Measurements from ENCODE around the gene DUSP22. TPM values are rescaled to one million over a fixed set of nuclear protein-coding genes. Genes with fewer than 3 reads are reported as not detected.

DUSP22 gene
- total RNA-seq, 4 donors from 2014 or later, result 67.0 to 97.3 (median 78.0) TPM

- H3K4me3 ChIP-seq, result no peak overlapping the region
- WGBS, 2 donors (ENCODE audit: low coverage in 1 of 2), result 62 to 63% methylated on average over 2 of the region's 2 CpGs
Observed at GRCh38 chr6:310671-311070, 18.4 kb downstream of the DUSP22 start.

GRCh38 chr6:311679-312220, 19.5 kb downstream of the DUSP22 start:
- no peak for ATAC-seq
- Histone ChIP-seq H3K27ac (no peak overlapping the region), H3K36me3 (peaks cover 0 to 7% of the 10 kb centered on the region in 2 donors), H3K27me3 (no peaks in the 10 kb centered on the region), H3K4me1 (peaks cover 0 to 24% (median 3%) of the 10 kb centered on the region in 3 donors), H3K4me3 (no peak overlapping the region), H3K9me3 (no peaks in the 10 kb centered on the region)
- 77 to 80% methylated on average over 17 of the region's 17 CpGs for WGBS, 2 donors (ENCODE audit: low coverage in 1 of 2)
- TF ChIP-seq POLR2A (IDR thresholded peaks at IDR 0.05) (no peak), POLR2AphosphoS5 (IDR thresholded peaks at IDR 0.05) (no peak), EP300 (IDR thresholded peaks at IDR 0.05) (no peak), CTCF (IDR thresholded peaks at IDR 0.05) (no peak)

More at GRCh38 chr6:310671-311070, 18.4 kb downstream of the DUSP22 start:
- TF ChIP-seq POLR2AphosphoS5 (IDR thresholded peaks at IDR 0.05) (no peak), CTCF (IDR thresholded peaks at IDR 0.05) (no peak), POLR2A (IDR thresholded peaks at IDR 0.05) (no peak), EP300 (IDR thresholded peaks at IDR 0.05) (no peak)
- peaks cover 0 to 20% (median 3%) of the 10 kb centered on the region in 3 donors for H3K4me1 ChIP-seq
- peaks cover 0 to 7% of the 10 kb centered on the region in 2 donors for H3K36me3 ChIP-seq
- no peaks in the 10 kb centered on the region for H3K9me3 ChIP-seq
- ATAC-seq, result no peak
- H3K27me3 ChIP-seq, result no peaks in the 10 kb centered on the region
- H3K27ac ChIP-seq, result no peak overlapping the region

GRCh38 chr6:313087-313486, 20.8 kb downstream of the DUSP22 start:
- Histone ChIP-seq H3K9me3 (no peaks in the 10 kb centered on the region), H3K4me1 (peaks cover 0 to 12% (median 0%) of the 10 kb centered on the region in 3 donors), H3K27ac (peak overlapping the region in 1 of 4 donors; percentile 5), H3K27me3 (no peaks in the 10 kb centered on the region), H3K36me3 (peaks cover 0 to 3% of the 10 kb centered on the region in 2 donors), H3K4me3 (no peak overlapping the region)
- ATAC-seq, result peak; percentile 30
- 49 to 82% methylated on average over 2 of the region's 2 CpGs for WGBS, 2 donors (ENCODE audit: low coverage in 1 of 2)
- TF ChIP-seq POLR2A (IDR thresholded peaks at IDR 0.05) (no peak), CTCF (IDR thresholded peaks at IDR 0.05) (no peak), EP300 (IDR thresholded peaks at IDR 0.05) (no peak), POLR2AphosphoS5 (IDR thresholded peaks at IDR 0.05) (no peak)

GRCh38 chr6:313917-314316, 21.6 kb downstream of the DUSP22 start:
- 83 to 88% methylated on average over 10 of the region's 10 CpGs for WGBS, 2 donors (ENCODE audit: low coverage in 1 of 2)

GRCh38 chr6:314377-314776, 22.1 kb downstream of the DUSP22 start:
- no peaks in the 10 kb centered on the region for H3K27me3 ChIP-seq
- ATAC-seq, result no peak
- H3K4me1 ChIP-seq, result peaks cover 0 to 12% (median 0%) of the 10 kb centered on the region in 3 donors
- TF ChIP-seq CTCF (IDR thresholded peaks at IDR 0.05), result no peak
- no peak for TF ChIP-seq POLR2AphosphoS5 (IDR thresholded peaks at IDR 0.05)
- no peak for TF ChIP-seq POLR2A (IDR thresholded peaks at IDR 0.05)
- TF ChIP-seq EP300 (IDR thresholded peaks at IDR 0.05), result no peak
- 88 to 90% methylated on average over 3 to 5 of the region's 5 CpGs for WGBS, 2 donors (ENCODE audit: low coverage in 1 of 2)
- H3K36me3 ChIP-seq, result no peaks in the 10 kb centered on the region
- no peaks in the 10 kb centered on the region for H3K9me3 ChIP-seq
- H3K4me3 ChIP-seq, result no peak overlapping the region
- no peak overlapping the region for H3K27ac ChIP-seq

More at GRCh38 chr6:313917-314316, 21.6 kb downstream of the DUSP22 start:
- Histone ChIP-seq H3K36me3 (no peaks in the 10 kb centered on the region), H3K4me3 (no peak overlapping the region), H3K27me3 (no peaks in the 10 kb centered on the region), H3K27ac (no peak overlapping the region), H3K9me3 (no peaks in the 10 kb centered on the region), H3K4me1 (peaks cover 0 to 12% (median 0%) of the 10 kb centered on the region in 3 donors)
- no peak for ATAC-seq
- no peak for TF ChIP-seq POLR2A (IDR thresholded peaks at IDR 0.05)
